Heart left ventricle (tissue), 16 donors: Measurements from ENCODE around the gene BANK1. TPM values are rescaled to one million over a fixed set of nuclear protein-coding genes. Genes with fewer than 3 reads are reported as not detected.

ENCODE experiments used
- ATAC-seq, 4 donors: fragments of 200-7000 bp; cut with Tn5 transposase; one replicate each; pipeline ENCODE4 v1.9.1; 2020 to 2022; ENCODE audit warnings: moderate library complexity in 4 of 4, mild to moderate bottlenecking in 3 of 4, moderate number of reproducible peaks in 1 of 4
- DNase-seq, 5 donors: peaks; one replicate each; pipeline ENCODE4 v3.0.0-alpha.2; 2020
- H3K27ac ChIP-seq, 12 donors: fragments of 200-600 bp; sonication (generic) in 4 of 12; one replicate each; pipeline versions ENCODE4 v1.5.0 to v1.8.0; 2016 to 2022; ENCODE audit warnings: mild to moderate bottlenecking in 2 of 12
- H3K27me3 ChIP-seq, 9 donors: fragments of 200-600 bp; sonication (generic) in 2 of 9; one replicate each; pipeline versions ENCODE4 v1.5.1 to v1.8.0; 2016 to 2022; ENCODE audit warnings: mild to moderate bottlenecking in 3 of 9
- H3K36me3 ChIP-seq, 9 donors: fragments of 200-600 bp; sonication (generic) in 2 of 9; one replicate each; pipeline versions ENCODE4 v1.5.0 to v1.8.0; 2018 to 2022; ENCODE audit warnings: mild to moderate bottlenecking in 2 of 9
- H3K4me1 ChIP-seq, 12 donors: fragments of 200-600 bp; sonication (generic) in 4 of 12; one replicate each; pipeline versions ENCODE4 v1.5.0 to v1.8.0; 2016 to 2022; ENCODE audit warnings: mild to moderate bottlenecking in 3 of 12
- H3K4me3 ChIP-seq, 12 donors: fragments of 200-600 bp; sonication (generic) in 4 of 12; one replicate each; pipeline versions ENCODE4 v1.5.0 to v1.8.0; 2017 to 2022; ENCODE audit warnings: mild to moderate bottlenecking in 9 of 12, moderate library complexity in 4 of 12
- H3K9me3 ChIP-seq, 12 donors: fragments of 200-600 bp; sonication (generic) in 4 of 12; one replicate each; pipeline versions ENCODE4 v1.5.0 to v1.8.0; 2016 to 2022; ENCODE audit warnings: mild to moderate bottlenecking in 1 of 12
- POLR2A ChIP-seq, 2 donors: fragments of 450-650 bp; IDR thresholded peaks; one replicate each; pipeline ENCODE4 v1.6.1; 2017; ENCODE audit warnings: antibody characterized with exemption in 2 of 2, mild to moderate bottlenecking in 2 of 2, moderate library complexity in 2 of 2
- WGBS, 4 donors: extraction: QIAGEN DNeasy Blood & Tissue Kit in 2 of 4; methylation state at CpG; one replicate each; pipeline versions ENCODE4 v1.1.5 to v1.1.7; 2013 to 2018; 5-methylcytosine and 5-hydroxymethylcytosine counted together
- intact Hi-C, 10 donors: fragments of 100-400 bp; cut with DNase I; formaldehyde crosslinking; loops; one replicate each; pipeline versions ENCODE4 v1.11.1 to v1.14.2; 2022
- polyA plus RNA-seq, 2 donors: library from polyadenylated mRNA; stranded (reverse); fragments of 200-250 nt; gene quantifications; one replicate each; pipeline ENCODE4 v1.2.3, GENCODE V29; 2013
- total RNA-seq, 9 donors: library from RNA; depleted of rRNA in 2 of 9; stranded (reverse); fragments of >200 nt in 2 of 9; fragmentation: NEBNext Ultra II Directional in 3 of 9; extraction: Animal tissue kit (Norgen Biotek cat#: 25700) in 3 of 9; gene quantifications; one replicate each; pipeline versions ENCODE4 v1.1.0 to v1.2.4, GENCODE V29; 2016 to 2023
- TF ChIP-seq, protein P1 (sequence below), 12 donors: fragments of 200-600 bp; sonication (generic) in 4 of 12; IDR thresholded peaks; one replicate each; pipeline versions ENCODE4 v1.5.0 to v1.8.0; 2018 to 2022; ENCODE audit warnings: antibody characterized with exemption in 12 of 12, mild to moderate bottlenecking in 5 of 12
- donor health status: ischemic (EF 13 %, LVEDD 7.1; RV severe dilation, severe dysfunction).
- donor health status: healthy with polysubstance abuse.
- donor health status: DM: no; HTN: yes; CAD: no.
- donor health status: DM: no; HTN: no; CAD: no.
- donor health status: ischemic (EF 25% LVEDD 6.9; RV normal size, moderate dysfunction).
- donor health status: ischemic (EF 25% LVEDD 5.7; RV mildly dilated, moderate dysfunction).
- donor health status: healthy.
- donor health status: DM: yes; HTN: yes; CAD: no.
- donor health status: ischemic (EF 35%, LVEDD 5.7; RV mildly dilated, moderate dysfunction).
- donor health status: nonischemic (EF 11% LVEDD 7.7; RV severe dilation, severe dysfunction).
- donor health status: DM: yes; HTN: yes; CAD: no.
- donor health status: PGD.
- donor health status: ischemic (EF 29% LVEDD 5.4; RV normal size, mild dysfunction).
- donor health status: nonischemic (EF 23%, LVEDD 6.1; RV moderate dilation, normal function).

BANK1 gene
- total and polyA plus RNA-seq, 11 donors: 0.08 to 2.7 (median 0.46) TPM; not detected in 4

DNA sequence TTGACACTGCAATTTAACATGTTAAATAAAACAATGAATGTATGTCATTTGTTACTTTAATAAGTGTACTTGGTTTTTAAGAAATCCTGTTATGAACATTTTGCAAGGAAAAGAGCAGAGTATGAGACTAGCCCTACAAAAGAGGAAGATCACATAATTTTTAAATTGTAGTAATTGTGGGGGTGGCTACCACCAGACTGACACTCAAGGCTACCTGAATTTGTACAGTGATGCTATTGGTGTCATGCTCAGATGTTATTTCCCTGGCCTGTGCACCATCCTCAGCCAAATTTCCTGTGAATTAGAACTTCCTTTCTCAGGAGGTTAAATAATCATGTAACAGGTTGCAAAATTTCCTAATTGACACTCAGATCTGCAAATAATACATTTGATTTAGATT, 157.5 kb downstream of the BANK1 start:
- H3K4me3 ChIP-seq: no peak overlapping the region
- TF ChIP-seq, protein P1, sequence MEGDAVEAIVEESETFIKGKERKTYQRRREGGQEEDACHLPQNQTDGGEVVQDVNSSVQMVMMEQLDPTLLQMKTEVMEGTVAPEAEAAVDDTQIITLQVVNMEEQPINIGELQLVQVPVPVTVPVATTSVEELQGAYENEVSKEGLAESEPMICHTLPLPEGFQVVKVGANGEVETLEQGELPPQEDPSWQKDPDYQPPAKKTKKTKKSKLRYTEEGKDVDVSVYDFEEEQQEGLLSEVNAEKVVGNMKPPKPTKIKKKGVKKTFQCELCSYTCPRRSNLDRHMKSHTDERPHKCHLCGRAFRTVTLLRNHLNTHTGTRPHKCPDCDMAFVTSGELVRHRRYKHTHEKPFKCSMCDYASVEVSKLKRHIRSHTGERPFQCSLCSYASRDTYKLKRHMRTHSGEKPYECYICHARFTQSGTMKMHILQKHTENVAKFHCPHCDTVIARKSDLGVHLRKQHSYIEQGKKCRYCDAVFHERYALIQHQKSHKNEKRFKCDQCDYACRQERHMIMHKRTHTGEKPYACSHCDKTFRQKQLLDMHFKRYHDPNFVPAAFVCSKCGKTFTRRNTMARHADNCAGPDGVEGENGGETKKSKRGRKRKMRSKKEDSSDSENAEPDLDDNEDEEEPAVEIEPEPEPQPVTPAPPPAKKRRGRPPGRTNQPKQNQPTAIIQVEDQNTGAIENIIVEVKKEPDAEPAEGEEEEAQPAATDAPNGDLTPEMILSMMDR (IDR thresholded peaks at IDR 0.05): no peak
- TF ChIP-seq POLR2A (IDR thresholded peaks at IDR 0.05): no peak
- H3K27me3 ChIP-seq: no peaks in the 10 kb centered on the region
- ATAC-seq (no peak), DNase-seq (no peak)
- intact Hi-C loops: no loop called here
- no peaks in the 10 kb centered on the region for H3K36me3 ChIP-seq
- H3K9me3 ChIP-seq: no peaks in the 10 kb centered on the region
- no peak overlapping the region for H3K27ac ChIP-seq
- no peaks in the 10 kb centered on the region for H3K4me1 ChIP-seq

DNA sequence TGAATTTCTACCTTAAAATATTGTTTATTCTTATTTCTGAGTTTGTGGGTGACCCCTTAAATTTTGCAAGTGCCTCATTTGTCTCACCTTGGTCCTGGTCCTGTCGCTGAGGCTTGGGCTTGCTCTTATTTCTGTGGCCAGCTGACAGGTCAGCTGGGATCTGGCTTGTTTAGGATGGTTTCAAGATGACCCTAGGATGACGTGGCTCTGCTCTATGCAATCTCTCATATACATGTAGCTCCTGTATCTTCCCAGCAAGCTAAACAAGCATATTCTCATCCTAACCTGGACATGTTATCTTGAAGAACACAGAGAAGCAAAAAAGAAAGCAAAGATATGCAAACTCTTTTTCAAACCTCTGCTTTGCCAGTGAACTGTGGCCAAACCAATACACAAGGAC, 158.4 kb downstream of the BANK1 start:
- H3K9me3 ChIP-seq: no peaks in the 10 kb centered on the region
- H3K4me1 ChIP-seq: no peaks in the 10 kb centered on the region
- DNase-seq: no peak
- WGBS, 4 donors: 56 to 68% (median 65%) methylated on average over 2 of the region's 2 CpGs
- H3K36me3 ChIP-seq: no peaks in the 10 kb centered on the region
- no peak for ATAC-seq
- H3K27me3 ChIP-seq: no peaks in the 10 kb centered on the region
- intact Hi-C loops: no loop called here
- TF ChIP-seq, protein P1 (IDR thresholded peaks at IDR 0.05): no peak
- no peak for TF ChIP-seq POLR2A (IDR thresholded peaks at IDR 0.05)
- no peak overlapping the region for H3K27ac ChIP-seq
- no peak overlapping the region for H3K4me3 ChIP-seq

DNA sequence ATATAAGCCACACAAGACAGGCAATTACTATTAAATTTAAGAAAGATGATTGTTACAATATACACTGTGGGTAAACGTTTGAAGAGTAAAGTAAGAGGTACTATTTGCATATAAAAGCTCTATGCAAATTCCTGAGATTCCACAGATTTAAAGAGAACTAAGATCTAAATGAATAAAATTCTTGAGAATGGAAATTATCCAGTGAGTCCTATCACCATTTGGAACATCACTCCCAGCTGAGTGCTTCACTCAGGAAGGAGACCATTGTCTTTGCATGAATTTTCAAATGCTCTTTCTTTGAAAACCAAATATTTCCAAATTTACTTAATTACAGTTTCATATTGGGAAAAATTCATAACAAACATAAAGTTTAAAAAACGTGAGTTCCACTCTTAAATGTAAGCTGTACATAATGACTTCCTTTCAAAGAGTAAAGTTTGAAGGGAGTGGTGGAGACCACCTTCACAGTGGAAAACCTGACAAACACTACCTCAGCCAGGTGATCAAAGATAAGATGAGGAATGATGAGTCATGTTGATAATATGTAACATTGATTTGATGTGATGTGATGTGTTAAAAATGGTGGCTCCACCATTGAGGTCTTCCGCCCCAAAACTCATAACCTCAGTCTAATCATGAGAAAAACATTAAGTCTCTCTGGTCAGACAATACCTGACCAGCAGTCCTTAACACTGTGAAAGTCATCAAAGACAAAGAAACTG, 159.9 kb downstream of the BANK1 start:
- intact Hi-C loops: no loop called here
- no peaks in the 10 kb centered on the region for H3K36me3 ChIP-seq
- DNase-seq: no peak
- no peak overlapping the region for H3K4me3 ChIP-seq
- TF ChIP-seq POLR2A (IDR thresholded peaks at IDR 0.05): no peak
- TF ChIP-seq, protein P1 (IDR thresholded peaks at IDR 0.05): no peak
- H3K9me3 ChIP-seq: no peaks in the 10 kb centered on the region
- 63 to 68% (median 66%) methylated on average over 3 of the region's 3 CpGs for WGBS, 4 donors
- H3K27me3 ChIP-seq: no peaks in the 10 kb centered on the region
- H3K4me1 ChIP-seq: no peaks in the 10 kb centered on the region
- ATAC-seq: no peak
- H3K27ac ChIP-seq: no peak overlapping the region

DNA sequence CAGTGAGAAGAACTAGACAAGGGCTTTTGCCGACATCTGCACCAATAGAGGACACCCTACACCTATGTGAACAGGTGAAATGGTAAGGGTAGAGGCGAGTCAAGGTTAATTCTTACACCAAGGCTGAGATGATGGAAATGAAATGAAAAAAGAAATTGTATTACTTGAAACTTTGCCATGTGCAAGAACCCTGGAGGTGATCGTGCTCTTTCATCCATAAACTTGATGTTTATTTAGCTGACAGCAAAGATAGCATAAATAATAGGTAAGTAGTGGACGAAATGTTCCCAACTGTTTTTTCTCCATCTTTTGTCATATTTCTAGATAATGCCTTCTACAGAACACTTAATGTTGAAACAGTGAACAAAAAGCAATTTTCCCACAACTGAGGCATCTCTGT, 162.5 kb downstream of the BANK1 start:
- intact Hi-C loops: no loop called here

More for the DNA sequence above, 162.5 kb downstream of the BANK1 start:
- no peaks in the 10 kb centered on the region for H3K27me3 ChIP-seq
- WGBS, 4 donors: 80 to 91% (median 85%) methylated on average over 4 of the region's 4 CpGs
- no peak overlapping the region for H3K4me3 ChIP-seq
- DNase-seq (no peak), ATAC-seq (no peak)
- no peaks in the 10 kb centered on the region for H3K9me3 ChIP-seq
- no peak for TF ChIP-seq POLR2A (IDR thresholded peaks at IDR 0.05)
- TF ChIP-seq, protein P1 (IDR thresholded peaks at IDR 0.05): no peak
- no peaks in the 10 kb centered on the region for H3K4me1 ChIP-seq
- no peaks in the 10 kb centered on the region for H3K36me3 ChIP-seq
- H3K27ac ChIP-seq: no peak overlapping the region
